Endodermal cell (in vitro differentiated cells): ENCODE measurements around the gene RBM42. TPM values are rescaled to one million over a fixed set of nuclear protein-coding genes. Genes with fewer than 3 reads are reported as not detected.

Experiments used
- DNase-seq: peaks from one replicate; pipeline ENCODE4 v3.0.0-alpha.2; 2017
- H3K27ac ChIP-seq: 2 replicates; pipeline ENCODE4 v1.5.1; 2013; ENCODE audit warnings: mild to moderate bottlenecking, low read depth, low read length, moderate library complexity
- H3K27me3 ChIP-seq: 2 replicates; pipeline ENCODE4 v1.6.1; 2013; ENCODE audit warnings: mild to moderate bottlenecking, low read length, moderate library complexity; ENCODE audit not compliant: insufficient read depth, control insufficient read depth, poor library complexity, severe bottlenecking
- H3K36me3 ChIP-seq: 2 replicates; pipeline ENCODE4 v1.7.0; 2013; ENCODE audit warnings: mild to moderate bottlenecking, low read length, moderate library complexity; ENCODE audit not compliant: control insufficient read depth, insufficient read depth
- H3K4me1 ChIP-seq: one replicate; pipeline ENCODE4 v1.7.0; 2013; ENCODE audit warnings: low read length; ENCODE audit not compliant: control insufficient read depth, insufficient read depth
- H3K4me3 ChIP-seq: 2 replicates; pipeline ENCODE4 v1.5.1; 2013; ENCODE audit warnings: mild to moderate bottlenecking, low read length, moderate library complexity
- H3K9ac ChIP-seq: 2 replicates; pipeline ENCODE4 v1.6.1; 2013; ENCODE audit warnings: mild to moderate bottlenecking, low read length, moderate library complexity; ENCODE audit not compliant: poor library complexity, severe bottlenecking; ENCODE audit errors: extremely low read depth
- H3K9me3 ChIP-seq: 2 replicates; pipeline ENCODE4 v1.6.1; 2013; ENCODE audit warnings: mild to moderate bottlenecking, low read length, moderate library complexity; ENCODE audit not compliant: control insufficient read depth
- H3K27ac Mint-ChIP-seq: 2 replicates; pipeline ENCODE4 v1.8.0; 2020; ENCODE audit warnings: mixed read lengths
- H3K27me3 Mint-ChIP-seq: 2 replicates; pipeline ENCODE4 v1.8.0; 2021; ENCODE audit warnings: mild to moderate bottlenecking, mixed read lengths; ENCODE audit not compliant: insufficient read depth
- H3K36me3 Mint-ChIP-seq: 2 replicates; pipeline ENCODE4 v1.8.0; 2020; ENCODE audit warnings: low read depth, mixed read lengths
- H3K4me1 Mint-ChIP-seq: 2 replicates; pipeline ENCODE4 v1.8.0; 2020; ENCODE audit warnings: mixed read lengths
- H3K4me3 Mint-ChIP-seq: 2 replicates; pipeline ENCODE4 v1.8.0; 2020; ENCODE audit warnings: mild to moderate bottlenecking, moderate library complexity, mixed read lengths
- H3K9me3 Mint-ChIP-seq: 2 replicates; pipeline ENCODE4 v1.8.0; 2020; ENCODE audit warnings: mild to moderate bottlenecking, mixed read lengths
- CTCF ChIP-seq: fragments of 200-600 bp; sonication (generic); conservative IDR thresholded peaks from 2 replicates; pipeline ENCODE4 v1.5.0; 2021; ENCODE audit warnings: antibody characterized with exemption, mild to moderate bottlenecking
- WGBS, 2 experiments: methylation state at CpG; one replicate each; pipeline versions ENCODE4 v1.1.5 to v1.1.7; 2013; ENCODE audit warnings: missing lambda C conversion rate in 2 of 2, mixed read lengths in 1 of 2; ENCODE audit not compliant: insufficient coverage in 1 of 2, insufficient read length in 1 of 2; 5-methylcytosine and 5-hydroxymethylcytosine counted together
- total RNA-seq, 2 donors: library from RNA; stranded (reverse); fragmentation: NEBNext Ultra II Directional in 1 of 2; extraction: Animal tissue kit (Norgen Biotek cat#: 25700) in 1 of 2; gene quantifications; 2 replicates in 1 of 2; 3 replicates in 1 of 2; pipeline ENCODE4 v1.2.1, GENCODE V29; 2021

The RBM42 gene
- total RNA-seq, 2 donors from 2014 or later = 81.1 to 89.2 TPM

GRCh38 chr19:35661995-35662340 lies 33.1 kb downstream of the RBM42 start:
- no peak overlapping the region for H3K27ac ChIP-seq
- H3K4me3 Mint-ChIP-seq = no peak overlapping the region
- no peaks in the 10 kb centered on the region for H3K9me3 ChIP-seq
- WGBS, 2 experiments = 97 to 99% methylated on average over 2 to 6 of the region's 6 CpGs
- no peaks in the 10 kb centered on the region for H3K9me3 Mint-ChIP-seq
- TF ChIP-seq CTCF = no peak
- H3K4me3 ChIP-seq = no peak overlapping the region
- no peak for DNase-seq
- no peaks in the 10 kb centered on the region for H3K27me3 ChIP-seq
- no peak overlapping the region for H3K9ac ChIP-seq
- no peaks in the 10 kb centered on the region for H3K4me1 Mint-ChIP-seq
- peaks cover 67% of the 10 kb centered on the region for H3K36me3 Mint-ChIP-seq
- H3K4me1 ChIP-seq = no peaks in the 10 kb centered on the region
- H3K27me3 Mint-ChIP-seq = no peaks in the 10 kb centered on the region
- peaks cover 16% of the 10 kb centered on the region for H3K36me3 ChIP-seq
- H3K27ac Mint-ChIP-seq = no peak overlapping the region

- WGBS, 2 experiments = 85 to 96% methylated on average over 3 of the region's 3 CpGs
- no peaks in the 10 kb centered on the region for H3K4me1 ChIP-seq
- no peaks in the 10 kb centered on the region for H3K9me3 Mint-ChIP-seq
- H3K27ac Mint-ChIP-seq = no peak overlapping the region
- H3K27me3 Mint-ChIP-seq = peaks cover 8% of the 10 kb centered on the region
- no peak for DNase-seq
- no peaks in the 10 kb centered on the region for H3K4me1 Mint-ChIP-seq
- no peak overlapping the region for H3K4me3 ChIP-seq
- H3K4me3 Mint-ChIP-seq = no peak overlapping the region
- no peak overlapping the region for H3K27ac ChIP-seq
- no peak for TF ChIP-seq CTCF
- H3K27me3 ChIP-seq = peaks cover under 1% of the 10 kb centered on the region
- peaks cover 50% of the 10 kb centered on the region for H3K36me3 Mint-ChIP-seq
- H3K9ac ChIP-seq = no peak overlapping the region
- H3K36me3 ChIP-seq = no peaks in the 10 kb centered on the region
- H3K9me3 ChIP-seq = no peaks in the 10 kb centered on the region
Measured at GRCh38 chr19:35663981-35664380, 35.1 kb downstream of the RBM42 start.

GRCh38 chr19:35665157-35665556 lies 36.3 kb downstream of the RBM42 start:
- H3K4me1 Mint-ChIP-seq = no peaks in the 10 kb centered on the region
- Histone ChIP-seq H3K36me3 (no peaks in the 10 kb centered on the region), H3K27ac (no peak overlapping the region), H3K9ac (no peak overlapping the region), H3K27me3 (peaks cover 12% of the 10 kb centered on the region), H3K9me3 (no peaks in the 10 kb centered on the region), H3K4me1 (no peaks in the 10 kb centered on the region), H3K4me3 (no peak overlapping the region)
- no peak overlapping the region for H3K27ac Mint-ChIP-seq
- peaks cover 46% of the 10 kb centered on the region for H3K36me3 Mint-ChIP-seq
- no peak for TF ChIP-seq CTCF
- H3K27me3 Mint-ChIP-seq = peaks cover 20% of the 10 kb centered on the region
- no peak overlapping the region for H3K4me3 Mint-ChIP-seq
- DNase-seq = no peak
- WGBS, 2 experiments = 94 to 95% methylated on average over 23 to 24 of the region's 24 CpGs
- H3K9me3 Mint-ChIP-seq = no peaks in the 10 kb centered on the region
